GM18519 (cell line): ENCODE results near the gene SIAH1.
"Not testable (repeated sequence)": the region's sequence is repeated elsewhere in the genome, so short reads cannot be mapped to it uniquely, and the experiment has no call there.

Experiments used
- ATAC-seq: cut with Tn5 transposase; IDR thresholded peaks from one replicate; pipeline ENCODE4 v1.9.1; 2021; ENCODE audit warnings: mild to moderate bottlenecking, moderate library complexity; ENCODE audit not compliant: unreplicated experiment, low FRiP score

The SIAH1 gene

GRCh38 chr16:48340054-48340453, 45.2 kb downstream of the SIAH1 start:
- ATAC-seq = no peak

- no peak for ATAC-seq
These were observed 49.3 kb downstream of the SIAH1 start for GRCh38 chr16:48335961-48336360.

- ATAC-seq = no peak
These were observed 50.9 kb downstream of the SIAH1 start for GRCh38 chr16:48334325-48334724.

GRCh38 chr16:48332978-48333377, 52.2 kb downstream of the SIAH1 start:
- no peak for ATAC-seq

- ATAC-seq = no peak
These were observed 54.4 kb downstream of the SIAH1 start for GRCh38 chr16:48330841-48331192.

- no peak for ATAC-seq
These were observed 54.9 kb downstream of the SIAH1 start for GRCh38 chr16:48330189-48330840.

- ATAC-seq = no peak
These were observed 56.1 kb downstream of the SIAH1 start for GRCh38 chr16:48329138-48329537.

- no peak for ATAC-seq
These were observed 58.3 kb downstream of the SIAH1 start for GRCh38 chr16:48326915-48327314.

- no peak for ATAC-seq
These were observed 61.1 kb downstream of the SIAH1 start for GRCh38 chr16:48323783-48324775.

- ATAC-seq = no peak
These were observed 63.7 kb downstream of the SIAH1 start for GRCh38 chr16:48321317-48322036.

GRCh38 chr16:48318630-48319029, 66.6 kb downstream of the SIAH1 start:
- no peak for ATAC-seq

GRCh38 chr16:48317614-48318315, 67.4 kb downstream of the SIAH1 start:
- no peak for ATAC-seq

GRCh38 chr16:48317026-48317425, 68.2 kb downstream of the SIAH1 start:
- no peak for ATAC-seq

GRCh38 chr16:48313905-48314304, 71.3 kb downstream of the SIAH1 start:
- ATAC-seq = not testable (repeated sequence)

GRCh38 chr16:48310908-48311641, 74.1 kb downstream of the SIAH1 start:
- no peak for ATAC-seq
